Measurements from ENCODE around the gene STPG1.

STPG1 gene

DNA sequence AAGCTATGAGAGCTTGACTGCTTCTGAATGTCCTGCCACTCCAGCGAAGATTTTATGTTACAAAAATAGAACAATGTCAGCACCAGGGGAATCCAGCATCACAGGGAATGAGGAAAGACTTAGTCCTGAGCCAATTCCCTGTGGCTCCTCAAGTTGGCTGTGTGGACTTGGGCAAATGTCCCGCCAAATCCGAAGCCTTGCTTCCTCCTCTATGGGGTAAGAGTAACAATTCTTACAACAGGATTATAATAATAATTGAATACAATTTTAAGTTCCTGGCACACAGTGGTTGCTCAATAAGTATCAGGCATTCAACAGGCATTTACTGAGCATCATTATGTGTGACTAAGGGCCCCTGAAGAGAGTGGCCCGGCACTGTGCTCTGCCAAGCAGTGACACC is 44.4 kb downstream of the STPG1 start:
- no peak for DNase-seq

DNA sequence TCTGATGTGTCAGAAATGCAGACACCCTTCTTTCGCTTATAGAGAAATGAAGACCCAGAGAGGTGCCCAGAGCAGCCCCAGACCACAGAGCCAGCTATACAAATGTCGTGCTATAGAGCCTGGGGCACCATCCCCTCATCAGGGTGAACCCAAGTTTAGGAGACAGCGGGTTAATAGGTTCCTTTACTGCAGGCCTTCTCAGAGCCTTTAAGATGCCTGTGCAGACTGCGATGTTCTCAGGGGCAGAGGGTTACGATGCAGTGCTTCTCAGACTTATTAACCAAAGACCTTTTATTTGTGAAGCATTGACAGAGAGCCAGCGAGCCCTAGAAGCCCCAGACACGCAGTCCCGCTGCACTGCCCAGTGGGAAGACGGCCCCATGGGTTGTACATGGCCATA is 46.9 kb downstream of the STPG1 start:
- DNase-seq: no peak

DNA sequence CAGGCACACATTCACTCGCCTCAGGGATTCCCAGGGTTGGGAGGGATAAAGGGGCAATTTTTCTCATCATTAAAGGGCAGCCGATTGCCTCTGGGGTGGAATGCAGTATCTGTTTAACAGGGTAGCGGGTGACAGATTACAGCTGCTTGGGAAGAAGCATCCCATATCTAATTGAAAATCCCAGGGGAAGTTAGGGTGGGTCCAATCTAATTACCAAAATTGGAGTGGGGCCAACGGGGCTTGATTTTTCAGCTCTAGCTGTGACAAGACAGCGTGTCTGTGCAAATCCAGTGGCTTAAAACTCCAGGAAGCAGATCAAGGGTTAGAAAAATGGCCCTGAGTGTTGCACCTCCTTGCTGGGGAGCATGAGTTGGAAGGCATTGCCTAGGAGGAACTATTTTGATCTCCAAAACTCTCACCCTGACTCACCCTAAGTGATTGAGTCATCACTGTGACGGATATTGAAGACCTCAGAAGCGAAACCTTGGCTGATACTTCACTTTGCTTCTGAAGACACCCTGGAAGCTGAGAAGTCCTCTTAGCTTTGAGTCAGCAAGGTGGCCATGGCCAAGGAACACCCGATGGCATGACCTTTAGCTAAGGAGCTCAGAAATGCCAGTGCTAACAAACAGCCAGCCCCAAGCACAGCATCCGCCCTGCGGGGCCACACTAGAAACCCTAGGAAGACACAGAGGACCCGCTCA is 48.5 kb downstream of the STPG1 start:
- DNase-seq: peak; percentile 93

DNA sequence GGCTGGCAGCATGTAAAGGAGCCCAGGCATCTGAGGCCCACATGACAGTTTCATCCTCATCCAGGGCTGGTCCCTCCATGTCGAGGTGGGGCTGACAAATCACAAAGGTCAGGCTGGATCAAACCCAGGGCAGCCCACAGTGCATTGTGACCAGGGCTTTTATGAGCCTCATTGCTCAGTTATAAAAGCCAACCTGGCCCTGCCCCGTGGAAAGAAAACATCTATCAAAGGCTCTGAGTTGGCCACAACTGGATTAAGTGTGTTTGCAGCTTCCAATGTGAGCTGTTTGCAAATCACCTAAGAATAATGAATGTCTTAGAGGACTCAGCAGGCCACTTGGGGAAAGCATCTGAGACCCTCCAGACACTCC is 49.0 kb downstream of the STPG1 start:
- DNase-seq: no peak

DNA sequence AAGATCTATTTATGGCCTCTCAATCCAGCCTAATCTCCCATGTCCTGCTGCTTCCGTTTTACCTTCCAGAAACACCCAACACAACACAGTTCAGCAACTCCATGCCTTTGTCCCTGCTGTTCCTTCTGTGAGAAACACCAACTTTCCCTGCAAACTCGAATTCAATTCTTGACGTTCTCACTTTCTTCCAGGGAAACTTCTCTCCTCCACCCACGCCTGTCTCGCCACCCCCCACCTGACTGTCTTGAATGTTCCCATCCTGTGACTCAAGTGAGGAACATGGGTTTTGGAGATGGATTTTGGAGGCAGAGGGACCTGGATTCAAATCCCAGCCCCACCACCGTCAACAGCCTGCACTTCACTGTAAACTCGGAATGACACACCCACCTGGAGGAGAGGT is 49.6 kb downstream of the STPG1 start:
- no peak for DNase-seq

DNA sequence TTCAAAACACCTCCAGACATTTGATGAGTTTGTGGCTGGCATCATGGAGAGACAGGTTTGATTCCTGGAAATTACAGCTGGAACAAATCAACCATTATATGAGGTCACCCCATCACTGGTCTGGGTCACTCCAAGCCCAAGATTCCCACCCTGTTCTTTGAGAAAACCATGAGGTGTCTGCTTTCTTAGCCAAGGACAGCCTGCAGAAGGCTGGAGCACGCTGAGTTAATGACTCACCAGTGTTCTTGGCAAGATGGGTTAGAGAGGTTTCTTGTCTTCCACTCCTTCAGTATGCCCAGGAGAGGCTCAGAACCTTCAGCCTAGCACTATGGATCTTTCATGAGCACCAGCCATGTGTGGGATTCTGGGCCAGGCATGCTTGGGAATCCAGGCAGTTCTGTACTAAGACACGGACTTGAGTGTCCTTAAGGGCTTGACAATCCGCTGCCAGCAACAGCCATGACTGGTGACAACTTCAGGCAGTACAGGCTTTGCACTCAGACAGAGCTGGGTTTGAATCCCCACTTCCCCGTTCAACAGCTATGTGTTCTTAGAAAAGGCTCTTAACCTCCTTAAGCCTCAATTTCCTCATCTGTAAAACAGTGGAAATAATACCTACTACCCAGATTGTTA is 50.5 kb downstream of the STPG1 start:
- peak; percentile 43 for DNase-seq

DNA sequence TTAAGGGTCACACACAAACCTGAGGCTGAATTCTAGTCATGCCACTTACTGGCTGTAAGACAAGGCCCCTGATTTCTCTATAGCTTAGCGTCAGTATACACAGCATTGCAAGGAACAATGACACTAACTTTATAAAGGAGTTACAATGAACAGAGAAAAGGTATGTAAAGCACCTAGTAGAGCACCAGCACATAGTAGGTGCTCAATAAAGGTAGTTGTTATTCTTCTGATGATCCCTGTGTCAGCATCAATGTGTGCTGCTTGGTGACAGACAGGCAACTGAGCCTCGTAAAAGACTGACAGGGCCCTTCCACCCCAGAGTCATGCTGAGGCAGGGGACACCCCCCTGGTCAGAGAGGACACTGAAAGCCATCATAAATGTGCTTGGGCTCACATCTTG is 51.2 kb downstream of the STPG1 start:
- DNase-seq: no peak

DNA sequence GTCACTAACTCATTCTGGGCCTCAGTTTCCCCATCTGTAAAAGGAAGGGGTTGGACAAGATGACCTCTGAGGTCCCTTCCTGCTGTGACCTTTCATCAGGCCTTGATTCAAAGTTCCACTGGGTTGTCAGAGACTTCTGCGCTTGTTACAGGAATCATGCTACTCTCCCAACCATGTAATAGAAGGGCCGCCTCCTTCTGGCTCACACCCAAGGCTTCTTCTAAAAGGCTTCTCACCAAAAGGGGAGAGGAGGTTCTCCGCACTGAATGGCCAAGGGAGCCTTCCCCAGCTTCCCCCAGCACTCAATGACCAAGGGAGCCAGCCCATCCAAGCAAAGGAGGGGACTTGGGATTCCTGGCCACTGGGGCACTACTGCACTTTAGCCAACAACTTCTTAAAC is 51.8 kb downstream of the STPG1 start:
- DNase-seq: no peak

DNA sequence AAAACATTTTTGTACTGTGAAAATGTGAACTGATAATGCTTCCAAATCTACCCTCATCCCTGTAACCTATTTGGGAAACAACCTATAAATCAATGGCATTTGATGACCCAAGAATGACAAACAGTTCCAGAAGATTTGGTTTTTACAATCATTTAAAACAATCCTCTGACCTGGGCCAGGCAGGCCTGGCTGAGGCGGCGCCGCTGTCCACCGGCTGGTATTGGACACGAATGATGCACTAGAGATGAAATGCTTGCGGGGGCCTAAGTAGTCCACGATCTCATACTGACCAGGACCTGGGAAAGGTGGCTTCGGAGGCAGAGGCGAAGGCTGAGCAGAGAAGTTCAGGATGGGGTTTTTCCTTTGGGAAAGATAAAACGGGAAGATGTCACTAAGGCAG is 52.9 kb downstream of the STPG1 start:
- DNase-seq: no peak

DNA sequence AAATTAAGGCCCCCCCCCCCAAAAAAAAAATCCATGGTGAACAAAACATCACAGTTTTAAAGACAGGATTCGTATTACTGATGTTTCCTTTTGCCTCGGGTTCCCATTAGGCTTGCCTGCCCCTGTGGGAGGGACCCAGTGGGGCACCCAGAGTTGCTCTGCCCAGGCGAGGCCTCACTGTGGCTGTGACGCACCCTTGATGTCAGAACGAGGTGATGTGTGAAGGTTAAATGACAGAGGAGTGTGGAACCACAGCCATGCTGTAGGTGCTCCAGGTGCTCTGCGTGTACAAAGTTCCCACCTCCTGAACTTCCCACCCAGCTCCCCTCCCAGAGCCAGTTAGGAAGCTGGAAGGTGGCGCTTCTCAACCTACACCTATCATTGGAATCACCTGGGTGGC is 56.5 kb downstream of the STPG1 start:
- no peak for DNase-seq

DNA sequence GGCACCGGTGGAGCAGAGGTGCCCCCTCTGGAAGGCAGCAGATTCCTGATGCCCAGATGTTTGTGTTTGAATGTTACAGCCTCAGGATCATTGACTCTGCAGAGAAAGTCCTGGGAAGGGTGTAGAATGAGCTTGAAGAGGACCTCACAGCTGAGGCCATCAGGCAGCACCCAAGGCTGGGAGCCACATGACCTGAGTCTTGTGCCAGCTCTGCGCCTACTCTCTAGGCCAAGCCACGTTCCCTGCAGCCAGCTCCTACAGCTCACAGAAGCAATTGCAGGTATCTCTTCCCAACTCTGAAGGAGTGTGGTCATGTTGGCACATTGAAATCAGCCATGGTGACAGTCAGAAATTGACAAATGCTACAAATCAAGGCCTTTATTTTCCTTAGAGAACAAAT is 58.1 kb downstream of the STPG1 start:
- DNase-seq: no peak

DNA sequence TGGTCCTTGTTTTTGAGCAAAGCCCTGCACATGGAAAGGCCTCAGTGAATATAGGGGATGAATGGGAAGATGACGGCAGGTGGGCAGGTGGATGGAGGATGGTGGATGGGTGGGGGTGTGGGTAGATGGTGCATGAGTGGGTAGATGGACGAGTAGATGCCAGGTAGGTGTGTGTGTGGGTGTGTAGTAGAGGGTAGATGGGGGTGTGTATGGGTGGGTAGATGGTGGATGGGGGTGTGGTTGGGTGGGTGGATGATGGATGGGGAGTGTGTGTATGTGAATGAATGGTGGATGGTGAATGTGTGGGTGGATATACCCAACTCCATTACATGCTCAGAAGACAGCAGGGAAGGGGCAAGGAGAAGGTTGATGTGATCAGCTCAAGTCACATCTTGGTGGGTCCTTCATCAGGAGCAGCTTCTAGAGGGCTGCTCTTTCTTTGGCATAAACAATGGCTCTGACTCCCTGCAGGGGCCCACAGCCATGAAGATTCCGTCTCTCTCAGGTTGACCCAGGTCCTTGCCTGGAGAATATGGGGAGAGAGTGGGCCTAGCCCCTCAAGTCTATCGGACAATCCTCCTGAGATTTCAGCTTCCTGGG is 60.2 kb downstream of the STPG1 start:
- DNase-seq: no peak

DNA sequence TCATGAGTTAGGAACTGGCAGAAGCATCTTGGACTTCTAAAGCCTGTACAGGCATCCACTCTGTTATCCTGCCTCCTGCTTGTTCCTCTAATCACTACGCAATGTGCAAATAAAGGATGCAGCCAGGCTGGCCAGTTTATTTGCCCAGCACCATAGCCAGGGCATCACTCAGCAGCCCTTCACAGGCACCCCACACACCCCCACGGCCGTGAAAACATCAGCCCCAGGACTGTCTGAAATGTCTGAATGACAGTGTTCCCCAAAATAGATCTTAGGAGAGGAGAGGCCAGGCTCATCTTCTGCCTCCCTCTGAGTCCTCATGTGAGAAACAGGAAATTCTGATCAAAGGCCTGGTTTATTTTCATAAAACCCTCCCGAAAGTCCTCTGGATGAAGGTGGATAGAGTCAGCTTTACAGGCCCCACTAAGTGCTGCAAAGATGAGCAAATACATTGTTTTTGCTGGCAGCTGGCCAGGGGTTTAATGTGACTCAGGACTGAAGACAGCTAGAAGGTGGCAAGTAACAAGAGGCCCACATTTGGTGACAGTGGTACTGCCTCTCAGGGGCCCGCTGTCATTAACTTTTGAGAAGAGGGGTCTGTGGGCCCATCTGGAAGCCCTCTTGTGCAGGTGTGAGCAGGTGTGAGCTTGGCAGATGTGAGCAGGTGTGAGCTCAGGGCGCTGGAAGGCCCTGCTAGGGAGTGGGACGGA is 61.5 kb downstream of the STPG1 start:
- DNase-seq: no peak

DNA sequence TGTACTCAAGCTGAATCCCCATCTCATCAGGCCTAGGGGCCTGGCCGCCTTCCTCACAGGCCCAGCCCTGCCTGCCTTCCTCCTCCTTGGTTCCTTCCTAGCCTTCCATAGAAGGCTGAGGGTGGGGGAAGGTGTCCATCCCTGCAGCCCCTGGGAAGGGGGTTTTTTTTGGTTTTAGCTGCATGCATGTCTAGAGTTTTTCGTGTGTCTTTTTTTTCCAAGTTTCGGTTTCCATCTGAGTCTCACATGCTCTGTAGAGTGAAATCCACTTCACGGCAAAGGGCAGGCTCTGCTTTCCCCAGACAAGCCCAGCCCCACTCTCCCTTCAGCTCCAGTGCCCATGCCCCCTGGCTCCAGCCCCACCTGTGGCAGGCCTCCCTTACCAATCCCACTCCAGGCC is 62.3 kb downstream of the STPG1 start:
- DNase-seq: no peak

DNA sequence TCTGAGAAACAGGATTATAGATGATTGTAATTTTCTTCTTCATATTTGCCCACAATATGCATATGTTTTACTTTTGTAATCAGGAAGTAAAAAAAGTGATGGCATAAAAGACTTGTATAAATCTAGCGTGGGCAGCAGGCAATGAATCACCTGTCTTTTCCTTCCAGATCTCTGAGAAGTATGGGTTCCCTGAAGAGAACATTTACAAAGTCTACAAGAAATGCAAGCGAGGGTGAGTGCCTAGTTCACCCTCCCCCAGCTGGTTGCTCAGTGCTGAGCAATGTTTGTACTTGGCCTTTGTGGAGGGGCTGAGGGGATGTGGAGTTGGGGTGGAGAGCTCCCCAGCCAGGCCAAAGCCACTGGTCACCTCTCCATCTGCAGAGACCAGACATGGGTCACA is 63.7 kb downstream of the STPG1 start:
- DNase-seq: no peak

DNA sequence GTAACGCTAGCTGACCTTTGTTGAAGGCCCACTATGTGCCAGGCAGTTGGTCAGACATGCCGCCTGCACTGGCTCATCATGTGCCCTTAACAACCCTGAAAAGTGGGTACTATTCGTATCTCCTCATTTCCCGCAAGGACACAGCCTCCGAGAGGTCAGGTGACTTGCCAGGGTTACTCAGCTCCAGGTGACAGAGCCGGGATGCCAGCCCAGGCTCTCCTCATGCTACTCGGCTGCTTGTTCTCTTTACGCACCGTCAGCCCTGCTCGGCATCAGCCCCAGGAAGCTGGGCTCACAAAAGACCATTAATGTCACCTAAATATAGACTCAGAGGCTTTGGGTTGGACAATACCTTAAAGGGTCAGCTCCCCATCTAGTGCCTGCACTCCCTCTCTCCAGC is 65.4 kb downstream of the STPG1 start:
- no peak for DNase-seq

DNA sequence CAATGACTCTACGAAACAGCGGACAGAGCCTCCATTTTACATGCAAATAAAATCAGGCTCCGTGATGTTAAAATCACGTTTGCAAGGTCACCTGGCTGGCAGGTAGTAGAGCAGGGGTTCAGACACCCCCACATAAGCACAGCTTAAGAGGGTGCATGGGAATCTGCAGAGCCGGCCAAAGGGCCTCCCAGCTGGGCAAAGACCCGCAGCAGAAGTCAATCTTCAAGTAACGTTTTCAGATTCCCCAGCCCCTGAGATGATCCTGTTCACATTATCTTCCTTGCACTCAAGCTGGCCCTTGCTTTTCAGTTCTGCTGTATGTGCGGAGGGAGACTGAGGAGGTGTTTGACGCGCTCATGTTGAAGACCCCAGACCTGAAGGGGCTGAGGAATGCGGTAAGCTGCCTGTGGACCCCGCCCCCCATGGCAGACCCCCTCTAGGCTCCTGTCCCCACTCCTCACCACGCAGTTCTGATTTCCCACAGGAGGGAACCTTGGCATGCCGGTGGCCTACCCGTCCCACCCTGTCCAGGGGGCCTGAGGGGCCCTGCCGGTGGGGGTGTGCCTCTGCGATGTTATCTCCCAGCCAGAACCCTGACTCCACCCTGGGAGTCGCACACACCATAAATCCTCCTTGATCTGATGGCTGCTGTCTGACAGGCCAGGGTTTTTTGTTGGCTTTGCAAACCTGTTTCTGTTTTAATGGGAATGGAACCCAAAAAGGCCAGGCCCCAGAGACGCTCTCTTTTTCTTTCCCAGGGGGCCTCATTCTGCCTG is 66.2 kb downstream of the STPG1 start:
- no peak for DNase-seq

DNA sequence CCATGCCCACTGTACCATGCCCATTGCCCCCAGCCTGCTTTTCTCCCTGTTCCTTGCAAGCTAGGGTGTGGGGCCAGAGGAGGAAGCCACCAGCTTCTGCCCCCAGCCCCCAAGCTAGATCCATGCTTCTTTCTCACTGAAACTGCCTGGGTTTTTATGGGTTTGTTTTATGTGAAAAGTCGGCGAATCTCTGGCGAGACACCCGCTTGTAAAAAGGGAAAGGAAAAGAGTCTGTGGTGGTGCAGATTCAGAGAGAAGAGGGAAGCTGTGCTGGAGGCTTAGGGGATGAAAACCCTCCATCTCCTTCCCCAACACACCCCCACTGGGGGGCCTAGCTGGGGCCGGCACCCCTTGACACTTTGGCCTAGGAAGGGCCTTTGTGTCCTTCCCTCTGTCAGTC is 68.2 kb downstream of the STPG1 start:
- DNase-seq: no peak

DNA sequence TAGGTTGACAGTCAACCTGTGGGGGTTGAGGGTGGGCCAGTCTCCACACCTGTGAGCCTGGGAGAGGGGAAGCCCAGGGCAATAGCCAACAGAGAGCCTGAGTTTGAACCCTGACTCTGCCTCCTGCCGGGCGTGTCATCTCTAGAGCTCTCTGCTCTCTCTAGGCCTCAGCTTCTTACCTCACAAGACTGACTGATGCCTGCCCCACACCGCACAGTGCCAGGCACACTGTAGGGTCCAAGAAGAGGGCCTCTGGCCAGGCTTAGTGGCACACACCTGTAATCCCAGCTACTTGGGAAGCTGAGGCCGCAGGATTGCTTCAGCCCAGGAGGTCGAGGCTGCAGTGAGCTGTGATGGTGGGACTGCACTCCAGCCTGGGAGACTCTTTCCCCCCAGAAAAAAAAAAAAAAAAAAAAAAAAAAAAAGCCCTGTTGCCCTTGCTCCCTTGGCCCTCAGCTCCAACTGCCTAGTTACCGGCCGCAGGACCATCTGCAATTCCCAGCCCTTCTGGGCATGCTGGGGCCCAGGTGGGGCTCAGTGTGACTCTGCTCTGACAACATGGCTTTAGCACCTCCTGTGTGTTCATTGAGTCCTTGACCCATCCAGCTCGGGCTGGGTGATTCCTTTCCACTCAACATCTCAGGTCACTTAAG is 69.4 kb downstream of the STPG1 start:
- DNase-seq: no peak

DNA sequence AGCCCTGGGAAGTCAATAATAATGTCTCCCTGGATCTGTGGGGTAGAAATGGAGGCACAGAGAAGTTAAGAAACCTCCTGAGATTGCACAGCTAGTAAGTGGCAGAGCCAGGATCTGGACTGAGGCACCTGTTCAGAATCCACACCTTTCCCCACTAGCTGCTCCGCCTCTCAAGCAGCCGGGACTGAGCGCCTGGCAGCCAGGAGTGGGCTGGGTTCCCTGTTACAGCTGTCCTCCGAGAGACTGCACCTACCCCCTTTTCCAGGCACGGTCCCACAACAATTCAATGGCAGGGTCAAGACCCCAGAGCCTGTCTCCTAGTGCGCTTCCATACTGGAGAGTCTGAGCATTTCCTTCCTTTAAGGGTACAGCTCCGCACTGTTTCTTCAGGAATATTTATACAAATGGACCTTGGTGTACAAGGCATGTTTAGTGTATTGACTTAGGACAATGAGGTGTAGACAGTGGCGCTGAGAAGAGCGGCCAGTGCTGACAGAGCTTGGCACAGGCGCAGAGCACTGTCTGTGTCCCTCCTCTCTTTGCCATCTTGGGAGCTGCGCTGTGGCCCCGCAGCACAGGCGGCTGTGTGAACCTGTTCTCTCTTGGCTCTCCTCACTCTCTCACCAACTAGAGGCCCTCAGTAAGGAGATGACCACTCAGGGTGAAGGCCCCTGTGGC is 70.0 kb downstream of the STPG1 start:
- no peak for DNase-seq

DNA sequence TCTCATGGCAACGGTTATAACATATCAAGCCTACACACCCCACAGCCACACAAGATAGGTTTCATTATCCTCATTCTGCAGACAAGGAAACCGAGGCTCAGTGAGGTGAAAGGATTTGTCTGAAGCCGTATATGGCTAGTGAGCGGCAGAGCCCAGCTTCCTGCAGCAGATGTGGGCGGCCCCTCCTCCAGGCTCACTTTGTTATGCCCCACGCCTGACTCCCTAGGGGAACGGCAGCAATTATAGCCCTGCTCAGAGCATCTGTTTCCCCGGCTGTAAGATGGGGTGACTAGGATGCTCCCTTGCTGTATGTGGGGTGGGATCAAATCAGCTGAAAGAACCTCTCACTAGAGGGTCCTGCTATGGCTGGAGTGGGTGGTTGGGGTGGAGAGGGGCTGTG is 72.3 kb downstream of the STPG1 start:
- no peak for DNase-seq

DNA sequence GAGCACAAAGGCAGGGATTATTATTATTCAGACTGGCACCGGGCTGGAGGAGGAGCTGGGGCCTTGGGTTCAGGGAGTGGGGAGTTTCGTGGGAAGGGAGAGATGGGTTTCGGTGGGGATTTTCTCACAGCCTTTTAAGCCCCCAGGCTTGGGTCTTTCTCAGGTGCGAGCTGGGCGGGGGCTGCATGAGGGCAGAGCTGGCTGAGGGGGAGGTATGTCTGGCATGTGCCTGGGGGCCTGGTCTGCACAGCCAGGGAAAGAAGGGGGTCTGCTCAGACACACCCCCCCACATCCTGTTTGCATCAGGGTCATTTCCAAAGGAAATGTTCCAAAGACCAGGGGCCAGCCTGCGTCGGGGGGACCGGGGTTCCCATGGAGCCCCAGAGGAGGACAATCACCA is 72.8 kb downstream of the STPG1 start:
- no peak for DNase-seq

Data from MV-4-11 (cell line).